HEK293 (cell line): ENCODE results near the gene DPT.

Source experiments
- CTCF ChIA-PET: fragments of 350-600 bp; formaldehyde crosslinking; extraction: SDS; loops from one replicate; lab custom pipeline; 2021; ENCODE audit warnings: antibody characterized with exemption; lab: Yijun Ruan, JAX
- POLR2A ChIA-PET: fragments of 300-600 bp; formaldehyde crosslinking; extraction: SDS; loops from one replicate; lab custom pipeline; 2020; ENCODE audit warnings: antibody characterized with exemption, inconsistent platforms; lab: Yijun Ruan, JAX
- H3K27ac ChIP-seq: fragments of 200-500 bp; sonication (Bioruptor generic); 2 replicates; pipeline ENCODE4 v1.5.1; 2014; ENCODE audit warnings: low read depth, low read length, control low read depth, inconsistent platforms; ENCODE audit errors: extremely low read depth
- H3K36me3 ChIP-seq, 2 experiments: fragments of 200-500 bp in 1 of 2; sonication (Bioruptor generic) in 1 of 2; 1 replicate in 1 of 2; 2 replicates in 1 of 2; pipeline ENCODE4 v1.5.1; 2014 to 2017; ENCODE audit warnings: inconsistent platforms in 2 of 2, low read length in 2 of 2; ENCODE audit not compliant: control insufficient read depth in 2 of 2, insufficient read depth in 1 of 2
- H3K4me1 ChIP-seq: fragments of 200-500 bp; sonication (Bioruptor generic); 2 replicates; pipeline ENCODE4 v1.5.1; 2014; ENCODE audit warnings: mild to moderate bottlenecking, low read length, inconsistent platforms; ENCODE audit not compliant: control insufficient read depth, insufficient read depth
- H3K4me3 ChIP-seq: 2 replicates; pipeline ENCODE4 v1.5.1; 2011; ENCODE audit warnings: low read depth, mild to moderate bottlenecking, control low read depth, low read length, moderate library complexity
- H3K9me3 ChIP-seq: fragments of 200-500 bp; sonication (Bioruptor generic); 2 replicates; pipeline ENCODE4 v1.5.1; 2014; ENCODE audit warnings: low read depth, low read length, inconsistent platforms; ENCODE audit not compliant: control insufficient read depth, insufficient read depth
- HOXC10 ChIP-seq: sonication (generic); formaldehyde crosslinking; IDR thresholded peaks from 2 replicates; pipeline ENCODE4 v1.8.1; 2023; ENCODE audit warnings: mild to moderate bottlenecking, missing genetic modification reagents
- KLF1 ChIP-seq: fragments of 450-650 bp; formaldehyde crosslinking; IDR thresholded peaks from 2 replicates; pipeline ENCODE4 v1.5.1; 2016; ENCODE audit warnings: missing biosample characterization, missing genetic modification characterization
- PRDM1 ChIP-seq: fragments of 450-650 bp; formaldehyde crosslinking; IDR thresholded peaks from 2 replicates; pipeline ENCODE4; 2016; ENCODE audit warnings: missing biosample characterization, missing genetic modification characterization
- SCRT2 ChIP-seq: fragments of 450-650 bp; formaldehyde crosslinking; IDR thresholded peaks from 2 replicates; pipeline ENCODE4 v1.5.1; 2016; ENCODE audit warnings: missing biosample characterization, missing genetic modification characterization
- ZBTB21 ChIP-seq: fragments of 450-650 bp; formaldehyde crosslinking; IDR thresholded peaks from 2 replicates; pipeline ENCODE4 v1.5.1; 2017; ENCODE audit warnings: missing biosample characterization, missing genetic modification characterization
- ZBTB8A ChIP-seq: fragments of 450-650 bp; formaldehyde crosslinking; IDR thresholded peaks from 2 replicates; pipeline ENCODE4 v1.5.1; 2016; ENCODE audit warnings: missing biosample characterization, missing genetic modification characterization
- ZIC2 ChIP-seq: fragments of 450-650 bp; formaldehyde crosslinking; IDR thresholded peaks from 2 replicates; pipeline ENCODE4 v1.5.1; 2016; ENCODE audit warnings: missing biosample characterization, missing genetic modification characterization
- ZNF121 ChIP-seq: fragments of 450-650 bp; formaldehyde crosslinking; IDR thresholded peaks from 2 replicates; pipeline ENCODE4 v1.5.1; 2016; ENCODE audit warnings: missing biosample characterization, missing genetic modification characterization
- ZNF324 ChIP-seq: fragments of 450-650 bp; formaldehyde crosslinking; IDR thresholded peaks from 2 replicates; pipeline ENCODE4 v1.5.1; 2016; ENCODE audit warnings: missing biosample characterization, missing genetic modification characterization
- ZNF404 ChIP-seq: fragments of 450-650 bp; formaldehyde crosslinking; IDR thresholded peaks from 2 replicates; pipeline ENCODE4 v1.5.1; 2017; ENCODE audit warnings: missing biosample characterization, missing genetic modification characterization
- ZNF544 ChIP-seq: fragments of 450-650 bp; formaldehyde crosslinking; IDR thresholded peaks from 2 replicates; pipeline ENCODE4 v1.5.0; 2017; ENCODE audit warnings: missing biosample characterization, missing genetic modification characterization
- ZNF624 ChIP-seq: fragments of 450-650 bp; formaldehyde crosslinking; IDR thresholded peaks from 2 replicates; pipeline ENCODE4 v1.5.1; 2017; ENCODE audit warnings: missing biosample characterization, missing genetic modification characterization
- ZNF626 ChIP-seq: fragments of 450-650 bp; sonication (Bioruptor Pico); formaldehyde crosslinking; IDR thresholded peaks from 2 replicates; pipeline ENCODE4 v1.5.1; 2018; ENCODE audit warnings: missing biosample characterization, missing genetic modification characterization, inconsistent platforms
- ZNF776 ChIP-seq: fragments of 450-650 bp; formaldehyde crosslinking; IDR thresholded peaks from 2 replicates; pipeline ENCODE4 v1.5.0; 2017; ENCODE audit warnings: missing biosample characterization, missing genetic modification characterization, borderline replicate concordance
- ZXDB ChIP-seq: fragments of 450-650 bp; formaldehyde crosslinking; IDR thresholded peaks from 2 replicates; pipeline ENCODE4 v1.5.1; 2016; ENCODE audit warnings: missing biosample characterization, missing genetic modification characterization
- TF ChIP-seq, protein P1 (sequence below): fragments of 450-650 bp; formaldehyde crosslinking; conservative IDR thresholded peaks from 2 replicates; pipeline ENCODE4 v1.5.1; 2016; ENCODE audit warnings: low read depth, missing biosample characterization, missing genetic modification characterization
- TF ChIP-seq, protein P2 (sequence below): fragments of 450-650 bp; formaldehyde crosslinking; IDR thresholded peaks from 2 replicates; pipeline ENCODE4 v1.5.1; 2016; ENCODE audit warnings: missing biosample characterization, missing genetic modification characterization
- TF ChIP-seq, protein P3 (sequence below): fragments of 450-650 bp; formaldehyde crosslinking; IDR thresholded peaks from 2 replicates; pipeline ENCODE4 v1.5.1; 2017; ENCODE audit warnings: missing biosample characterization, missing genetic modification characterization
- TF ChIP-seq, protein P4 (sequence below): fragments of 450-650 bp; formaldehyde crosslinking; IDR thresholded peaks from 2 replicates; pipeline ENCODE4 v1.5.1; 2017; ENCODE audit warnings: missing biosample characterization, missing genetic modification characterization

The DPT gene

DNA sequence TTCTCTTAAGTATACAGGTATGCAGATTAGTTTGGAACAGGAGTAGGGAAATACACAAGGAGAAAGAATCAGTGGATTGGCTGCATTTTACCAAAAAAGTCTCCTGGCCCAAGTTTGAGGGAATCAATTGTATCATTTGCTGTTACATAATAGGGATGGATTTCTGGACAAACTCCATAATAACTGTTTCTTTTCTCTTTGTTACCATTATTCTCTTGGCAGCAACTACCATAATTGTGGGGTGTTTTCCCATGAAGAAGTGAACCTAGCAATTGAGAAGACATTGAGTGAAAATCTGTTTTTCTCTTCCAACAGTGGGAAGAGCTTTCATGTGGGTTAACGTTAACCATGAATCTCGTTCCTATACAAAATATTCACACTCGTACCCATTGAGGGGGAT is 46.4 kb upstream of the DPT start:
- Histone ChIP-seq H3K4me1 (no peaks in the 10 kb centered on the region), H3K36me3 (no peaks in the 10 kb centered on the region), H3K4me3 (no peak overlapping the region), H3K27ac (no peak overlapping the region), H3K9me3 (no peaks in the 10 kb centered on the region)
- TF ChIP-seq ZNF624 (tag by site-specific recombination) (no peak), SCRT2 (no peak), ZIC2 (tag by site-specific recombination) (no peak), KLF1 (tag by site-specific recombination) (no peak), ZXDB (tag by site-specific recombination) (no peak), ZNF626 (tag by site-specific recombination) (no peak), ZBTB21 (no peak), ZNF324 (tag by site-specific recombination) (no peak), ZNF121 (tag by site-specific recombination) (no peak), ZBTB8A (tag by site-specific recombination) (no peak), ZNF776 (tag by site-specific recombination) (no peak), ZNF544 (tag by site-specific recombination) (no peak), HOXC10 (no peak)
- TF ChIP-seq, protein P1, sequence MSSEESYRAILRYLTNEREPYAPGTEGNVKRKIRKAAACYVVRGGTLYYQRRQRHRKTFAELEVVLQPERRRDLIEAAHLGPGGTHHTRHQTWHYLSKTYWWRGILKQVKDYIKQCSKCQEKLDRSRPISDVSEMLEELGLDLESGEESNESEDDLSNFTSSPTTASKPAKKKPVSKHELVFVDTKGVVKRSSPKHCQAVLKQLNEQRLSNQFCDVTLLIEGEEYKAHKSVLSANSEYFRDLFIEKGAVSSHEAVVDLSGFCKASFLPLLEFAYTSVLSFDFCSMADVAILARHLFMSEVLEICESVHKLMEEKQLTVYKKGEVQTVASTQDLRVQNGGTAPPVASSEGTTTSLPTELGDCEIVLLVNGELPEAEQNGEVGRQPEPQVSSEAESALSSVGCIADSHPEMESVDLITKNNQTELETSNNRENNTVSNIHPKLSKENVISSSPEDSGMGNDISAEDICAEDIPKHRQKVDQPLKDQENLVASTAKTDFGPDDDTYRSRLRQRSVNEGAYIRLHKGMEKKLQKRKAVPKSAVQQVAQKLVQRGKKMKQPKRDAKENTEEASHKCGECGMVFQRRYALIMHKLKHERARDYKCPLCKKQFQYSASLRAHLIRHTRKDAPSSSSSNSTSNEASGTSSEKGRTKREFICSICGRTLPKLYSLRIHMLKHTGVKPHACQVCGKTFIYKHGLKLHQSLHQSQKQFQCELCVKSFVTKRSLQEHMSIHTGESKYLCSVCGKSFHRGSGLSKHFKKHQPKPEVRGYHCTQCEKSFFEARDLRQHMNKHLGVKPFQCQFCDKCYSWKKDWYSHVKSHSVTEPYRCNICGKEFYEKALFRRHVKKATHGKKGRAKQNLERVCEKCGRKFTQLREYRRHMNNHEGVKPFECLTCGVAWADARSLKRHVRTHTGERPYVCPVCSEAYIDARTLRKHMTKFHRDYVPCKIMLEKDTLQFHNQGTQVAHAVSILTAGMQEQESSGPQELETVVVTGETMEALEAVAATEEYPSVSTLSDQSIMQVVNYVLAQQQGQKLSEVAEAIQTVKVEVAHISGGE (tag by site-specific recombination), result no peak
- TF ChIP-seq, protein P2, sequence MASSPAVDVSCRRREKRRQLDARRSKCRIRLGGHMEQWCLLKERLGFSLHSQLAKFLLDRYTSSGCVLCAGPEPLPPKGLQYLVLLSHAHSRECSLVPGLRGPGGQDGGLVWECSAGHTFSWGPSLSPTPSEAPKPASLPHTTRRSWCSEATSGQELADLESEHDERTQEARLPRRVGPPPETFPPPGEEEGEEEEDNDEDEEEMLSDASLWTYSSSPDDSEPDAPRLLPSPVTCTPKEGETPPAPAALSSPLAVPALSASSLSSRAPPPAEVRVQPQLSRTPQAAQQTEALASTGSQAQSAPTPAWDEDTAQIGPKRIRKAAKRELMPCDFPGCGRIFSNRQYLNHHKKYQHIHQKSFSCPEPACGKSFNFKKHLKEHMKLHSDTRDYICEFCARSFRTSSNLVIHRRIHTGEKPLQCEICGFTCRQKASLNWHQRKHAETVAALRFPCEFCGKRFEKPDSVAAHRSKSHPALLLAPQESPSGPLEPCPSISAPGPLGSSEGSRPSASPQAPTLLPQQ, result no peak
- TF ChIP-seq, protein P3, sequence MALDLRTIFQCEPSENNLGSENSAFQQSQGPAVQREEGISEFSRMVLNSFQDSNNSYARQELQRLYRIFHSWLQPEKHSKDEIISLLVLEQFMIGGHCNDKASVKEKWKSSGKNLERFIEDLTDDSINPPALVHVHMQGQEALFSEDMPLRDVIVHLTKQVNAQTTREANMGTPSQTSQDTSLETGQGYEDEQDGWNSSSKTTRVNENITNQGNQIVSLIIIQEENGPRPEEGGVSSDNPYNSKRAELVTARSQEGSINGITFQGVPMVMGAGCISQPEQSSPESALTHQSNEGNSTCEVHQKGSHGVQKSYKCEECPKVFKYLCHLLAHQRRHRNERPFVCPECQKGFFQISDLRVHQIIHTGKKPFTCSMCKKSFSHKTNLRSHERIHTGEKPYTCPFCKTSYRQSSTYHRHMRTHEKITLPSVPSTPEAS (tag by site-specific recombination), result no peak
- TF ChIP-seq, protein P4, sequence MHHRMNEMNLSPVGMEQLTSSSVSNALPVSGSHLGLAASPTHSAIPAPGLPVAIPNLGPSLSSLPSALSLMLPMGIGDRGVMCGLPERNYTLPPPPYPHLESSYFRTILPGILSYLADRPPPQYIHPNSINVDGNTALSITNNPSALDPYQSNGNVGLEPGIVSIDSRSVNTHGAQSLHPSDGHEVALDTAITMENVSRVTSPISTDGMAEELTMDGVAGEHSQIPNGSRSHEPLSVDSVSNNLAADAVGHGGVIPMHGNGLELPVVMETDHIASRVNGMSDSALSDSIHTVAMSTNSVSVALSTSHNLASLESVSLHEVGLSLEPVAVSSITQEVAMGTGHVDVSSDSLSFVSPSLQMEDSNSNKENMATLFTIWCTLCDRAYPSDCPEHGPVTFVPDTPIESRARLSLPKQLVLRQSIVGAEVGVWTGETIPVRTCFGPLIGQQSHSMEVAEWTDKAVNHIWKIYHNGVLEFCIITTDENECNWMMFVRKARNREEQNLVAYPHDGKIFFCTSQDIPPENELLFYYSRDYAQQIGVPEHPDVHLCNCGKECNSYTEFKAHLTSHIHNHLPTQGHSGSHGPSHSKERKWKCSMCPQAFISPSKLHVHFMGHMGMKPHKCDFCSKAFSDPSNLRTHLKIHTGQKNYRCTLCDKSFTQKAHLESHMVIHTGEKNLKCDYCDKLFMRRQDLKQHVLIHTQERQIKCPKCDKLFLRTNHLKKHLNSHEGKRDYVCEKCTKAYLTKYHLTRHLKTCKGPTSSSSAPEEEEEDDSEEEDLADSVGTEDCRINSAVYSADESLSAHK (tag by site-specific recombination), result no peak
- ChIA-PET POLR2A (no interaction called here), CTCF (interaction anchor here (1.0 kb wide), 2 partner anchors 9 to 12 kb away, joined by 3 to 4 read pairs; no protein-coding TSS in a partner anchor)

DNA sequence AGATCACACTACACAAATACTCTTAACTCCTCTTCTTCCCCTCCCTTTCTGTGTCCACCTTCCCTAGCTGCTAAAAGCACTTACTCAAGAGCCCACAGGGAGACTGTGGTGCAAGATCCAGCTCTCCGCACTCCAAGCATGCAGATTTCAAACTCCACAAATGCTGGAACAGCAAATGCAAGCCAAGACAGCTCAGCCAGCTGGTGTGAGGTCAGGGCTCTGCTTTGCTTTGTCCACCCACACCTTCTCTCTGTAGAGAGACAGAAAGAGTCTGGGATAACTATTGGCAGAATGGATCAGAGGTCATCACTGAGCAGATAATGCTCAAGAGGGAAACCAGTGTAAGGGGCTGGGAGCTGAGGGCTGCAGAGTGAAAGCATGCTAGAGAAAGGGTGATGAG is 45.2 kb upstream of the DPT start:
- no peak overlapping the region for H3K4me3 ChIP-seq
- H3K27ac ChIP-seq, result no peak overlapping the region
- no peak for TF ChIP-seq ZNF404 (tag by site-specific recombination)
- 0 out of 2 replicates have a peak, but pooled peaks have one; percentile 14 for TF ChIP-seq PRDM1 (tag by site-specific recombination)
- H3K36me3 ChIP-seq, result no peaks in the 10 kb centered on the region
- ChIA-PET POLR2A (interaction anchor here (1.0 kb wide), 1 partner anchor 329 kb away, joined by 4 read pairs; no protein-coding TSS in a partner anchor), CTCF (interaction anchor here (0.6 kb wide), 1 partner anchor 56 kb away, joined by 3 read pairs; no protein-coding TSS in a partner anchor)
- no peaks in the 10 kb centered on the region for H3K9me3 ChIP-seq
- no peaks in the 10 kb centered on the region for H3K4me1 ChIP-seq
